Measurements from ENCODE around the gene TBC1D9. TPM values are rescaled to one million over a fixed set of nuclear protein-coding genes. Genes with fewer than 3 reads are reported as not detected.

TBC1D9 gene
- total and polyA plus RNA-seq, 10 of the 15 experiments (the other 5 are each of a cell fraction or from before 2014, with no cell fraction given), result 0.87 to 14.9 (median 7.1) TPM

DNA sequence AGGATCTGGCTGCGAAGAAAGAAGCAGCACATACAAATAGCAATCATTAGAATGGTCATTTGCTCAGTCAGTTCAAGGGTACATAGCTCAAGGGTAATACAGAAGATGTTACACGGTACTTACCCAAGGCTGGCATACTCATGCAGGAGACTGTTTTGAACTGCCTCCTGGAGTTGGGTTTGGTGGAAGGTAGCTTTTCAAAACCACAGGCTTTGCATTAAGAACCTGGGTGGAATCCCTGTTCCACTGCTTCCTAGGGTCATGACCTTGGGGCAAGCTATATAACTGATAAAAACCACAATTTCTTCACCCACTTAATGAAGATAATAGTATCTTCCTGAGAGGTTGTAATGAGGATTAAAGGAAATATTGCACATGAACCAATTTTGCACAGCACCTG lies 36.5 kb downstream of the TBC1D9 start:
- ATAC-seq (peak; percentile 58), FAIRE-seq (no peak), DNase-seq (ENCODE audit: low read depth, low spot score) (no peak)
- WGBS (ENCODE audit: insufficient coverage, insufficient replicate concordance, low lambda C conversion rate, missing lambda C conversion rate), result 33% methylated on average over 2 of the region's 2 CpGs
- no peak overlapping the region; the same call in 1 of the 2 replicates for H2AFZ ChIP-seq (ENCODE audit: control insufficient read depth, low read depth, low read length)
- peaks cover 28% of the 10 kb centered on the region for H3K4me1 ChIP-seq (ENCODE audit: control insufficient read depth, insufficient read depth, low read length)
- BruUV-seq (replicated peaks), result no TSS peak
- intact Hi-C loops (cut with micrococcal nuclease; ENCODE audit: unreplicated experiment) (no loop called here), in situ Hi-C loops (cut with MboI) (no loop called here)
- peak overlapping the region; percentile 91 for H3K4me2 ChIP-seq (ENCODE audit: control insufficient read depth, insufficient read depth)
- SMC1A ChIA-PET (ENCODE audit: uncharacterized antibody, unreplicated experiment), result interaction anchor here (1.1 to 1.5 kb wide), 3 partner anchors 10 to 88 kb away, joined by 3 to 5 read pairs (median 4); no protein-coding TSS in a partner anchor
- no peaks in the 10 kb centered on the region for H3K27me3 ChIP-seq (replicated peaks in 1 of 2; ENCODE audit: control insufficient read depth in 2 of 2, insufficient read depth in 2 of 2, low read length in 1 of 2)
- CTCF ChIA-PET, result interaction anchor here (1.4 to 2.0 kb wide), 4 partner anchors 8 to 360 kb away, joined by 3 to 6 read pairs (median 4); no protein-coding TSS in a partner anchor
- RAD21 ChIA-PET (ENCODE audit: unreplicated experiment), result interaction anchor here (1.6 to 1.9 kb wide), 2 partner anchors 8 to 24 kb away, joined by 4 to 5 read pairs; no protein-coding TSS in a partner anchor
- no peaks in the 10 kb centered on the region for H4K20me1 ChIP-seq (ENCODE audit: control insufficient read depth, insufficient read depth)
- H3K79me2 ChIP-seq (ENCODE audit: control insufficient read depth, insufficient read depth, low read length), result no peaks in the 10 kb centered on the region; the same call in 1 of the 2 replicates
- TF ChIP-seq POU2F2 (IDR thresholded peaks at IDR 0.05; ENCODE audit: borderline replicate concordance, low read depth, low read length) (0 out of 3 replicates have a peak, but pooled peaks have one; percentile 62), ZNF207 (IDR thresholded peaks at IDR 0.05; ENCODE audit: borderline replicate concordance) (no peak), CBX5 (IDR thresholded peaks at IDR 0.05; ENCODE audit: low read depth) (no peak), TCF7 (IDR thresholded peaks at IDR 0.05; ENCODE audit: borderline replicate concordance) (no peak), NR2F1 (conservative IDR thresholded peaks at IDR 0.05) (peak; percentile 53; the same call in 1 of the 2 replicates), CREM (IDR thresholded peaks at IDR 0.05; ENCODE audit: low read depth) (no peak), SP1 (IDR thresholded peaks at IDR 0.05; ENCODE audit: low read depth, low read length) (no peak), SUZ12 (IDR thresholded peaks at IDR 0.05; ENCODE audit: unreplicated experiment) (no peak), JUND (IDR thresholded peaks at IDR 0.05; ENCODE audit: low read depth, low read length) (no peak), RUNX3 (IDR thresholded peaks at IDR 0.05; ENCODE audit: low read length) (peak; percentile 78), POLR2A (IDR thresholded peaks at IDR 0.05; ENCODE audit: low read depth, low read length) (no peak)
- TF ChIP-seq, protein P1, sequence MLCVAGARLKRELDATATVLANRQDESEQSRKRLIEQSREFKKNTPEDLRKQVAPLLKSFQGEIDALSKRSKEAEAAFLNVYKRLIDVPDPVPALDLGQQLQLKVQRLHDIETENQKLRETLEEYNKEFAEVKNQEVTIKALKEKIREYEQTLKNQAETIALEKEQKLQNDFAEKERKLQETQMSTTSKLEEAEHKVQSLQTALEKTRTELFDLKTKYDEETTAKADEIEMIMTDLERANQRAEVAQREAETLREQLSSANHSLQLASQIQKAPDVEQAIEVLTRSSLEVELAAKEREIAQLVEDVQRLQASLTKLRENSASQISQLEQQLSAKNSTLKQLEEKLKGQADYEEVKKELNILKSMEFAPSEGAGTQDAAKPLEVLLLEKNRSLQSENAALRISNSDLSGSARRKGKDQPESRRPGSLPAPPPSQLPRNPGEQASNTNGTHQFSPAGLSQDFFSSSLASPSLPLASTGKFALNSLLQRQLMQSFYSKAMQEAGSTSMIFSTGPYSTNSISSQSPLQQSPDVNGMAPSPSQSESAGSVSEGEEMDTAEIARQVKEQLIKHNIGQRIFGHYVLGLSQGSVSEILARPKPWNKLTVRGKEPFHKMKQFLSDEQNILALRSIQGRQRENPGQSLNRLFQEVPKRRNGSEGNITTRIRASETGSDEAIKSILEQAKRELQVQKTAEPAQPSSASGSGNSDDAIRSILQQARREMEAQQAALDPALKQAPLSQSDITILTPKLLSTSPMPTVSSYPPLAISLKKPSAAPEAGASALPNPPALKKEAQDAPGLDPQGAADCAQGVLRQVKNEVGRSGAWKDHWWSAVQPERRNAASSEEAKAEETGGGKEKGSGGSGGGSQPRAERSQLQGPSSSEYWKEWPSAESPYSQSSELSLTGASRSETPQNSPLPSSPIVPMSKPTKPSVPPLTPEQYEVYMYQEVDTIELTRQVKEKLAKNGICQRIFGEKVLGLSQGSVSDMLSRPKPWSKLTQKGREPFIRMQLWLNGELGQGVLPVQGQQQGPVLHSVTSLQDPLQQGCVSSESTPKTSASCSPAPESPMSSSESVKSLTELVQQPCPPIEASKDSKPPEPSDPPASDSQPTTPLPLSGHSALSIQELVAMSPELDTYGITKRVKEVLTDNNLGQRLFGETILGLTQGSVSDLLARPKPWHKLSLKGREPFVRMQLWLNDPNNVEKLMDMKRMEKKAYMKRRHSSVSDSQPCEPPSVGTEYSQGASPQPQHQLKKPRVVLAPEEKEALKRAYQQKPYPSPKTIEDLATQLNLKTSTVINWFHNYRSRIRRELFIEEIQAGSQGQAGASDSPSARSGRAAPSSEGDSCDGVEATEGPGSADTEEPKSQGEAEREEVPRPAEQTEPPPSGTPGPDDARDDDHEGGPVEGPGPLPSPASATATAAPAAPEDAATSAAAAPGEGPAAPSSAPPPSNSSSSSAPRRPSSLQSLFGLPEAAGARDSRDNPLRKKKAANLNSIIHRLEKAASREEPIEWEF (IDR thresholded peaks at IDR 0.05; ENCODE audit: insufficient replicate concordance, low read depth, low read length), result no peak
- no peaks in the 10 kb centered on the region for H3K9me3 ChIP-seq (replicated peaks; ENCODE audit: control insufficient read depth, insufficient read depth, low read length)
- no peak overlapping the region for H3K4me3 ChIP-seq
- H3K36me3 ChIP-seq (ENCODE audit: control insufficient read depth in 2 of 2, insufficient read depth in 2 of 2, low read length in 1 of 2), result no peaks in the 10 kb centered on the region
- no peak overlapping the region for H3K9ac ChIP-seq (ENCODE audit: control insufficient read depth, insufficient read depth, low read length)
- POLR2A ChIA-PET, result no interaction called here
- H3K27ac ChIP-seq (ENCODE audit: control insufficient read depth, insufficient read depth), result peak overlapping the region; percentile 89
